HUES64 (cell line): ENCODE results near the gene TECPR2.
A peak's percentile ranks its signal among the peaks of the same experiment; 100 is the strongest.
"Not testable (repeated sequence)": the region's sequence is repeated elsewhere in the genome, so short reads cannot be mapped to it uniquely, and the experiment has no call there.

Experiments used
- H3K27ac ChIP-seq: 2 replicates; pipeline ENCODE4 v1.7.0; 2013; ENCODE audit warnings: low read depth, low read length, inconsistent platforms
- H3K27me3 ChIP-seq: 2 replicates; pipeline ENCODE4 v1.6.1; 2013; ENCODE audit warnings: mild to moderate bottlenecking, low read length; ENCODE audit not compliant: insufficient read depth
- H3K36me3 ChIP-seq: 2 replicates; pipeline ENCODE4 v1.6.1; 2013; ENCODE audit warnings: mild to moderate bottlenecking, low read length; ENCODE audit not compliant: insufficient read depth
- H3K4me1 ChIP-seq: 2 replicates; pipeline ENCODE4 v1.6.1; 2013; ENCODE audit warnings: mild to moderate bottlenecking, low read length, moderate library complexity; ENCODE audit not compliant: insufficient read depth
- H3K4me3 ChIP-seq: 2 replicates; pipeline ENCODE4 v1.5.1; 2013; ENCODE audit warnings: mild to moderate bottlenecking, low read length, moderate library complexity
- H3K9ac ChIP-seq: 2 replicates; pipeline ENCODE4 v1.6.1; 2013; ENCODE audit warnings: mild to moderate bottlenecking, low read depth, low read length
- H3K9me3 ChIP-seq: 2 replicates; pipeline ENCODE4 v1.6.1; 2013; ENCODE audit warnings: low read depth, low read length; ENCODE audit not compliant: insufficient read depth
- WGBS: fragments of 150-250, 120-280 bp; methylation state at CpG from one replicate; pipeline ENCODE4 v1.1.7; 2013; ENCODE audit warnings: missing lambda C conversion rate; 5-methylcytosine and 5-hydroxymethylcytosine counted together

Gene TECPR2

GRCh38 chr14:102513899-102514772 lies 151.4 kb downstream of the TECPR2 start:
- no peak overlapping the region for H3K4me3 ChIP-seq
- WGBS: 88% methylated on average over 21 of the region's 21 CpGs

GRCh38 chr14:102514987-102515733 lies 152.4 kb downstream of the TECPR2 start:
- H3K27me3 ChIP-seq: no peaks in the 10 kb centered on the region; the same call in 1 of the 2 replicates
- WGBS: 83% methylated on average over 12 of the region's 12 CpGs

More at GRCh38 chr14:102513899-102514772, 151.4 kb downstream of the TECPR2 start:
- no peak overlapping the region for H3K9ac ChIP-seq
- no peaks in the 10 kb centered on the region for H3K9me3 ChIP-seq
- H3K36me3 ChIP-seq: no peaks in the 10 kb centered on the region
- no peaks in the 10 kb centered on the region for H3K4me1 ChIP-seq
- H3K27me3 ChIP-seq: no peaks in the 10 kb centered on the region; the same call in 1 of the 2 replicates
- H3K27ac ChIP-seq: no peak overlapping the region

GRCh38 chr14:102516531-102517391 lies 154.0 kb downstream of the TECPR2 start:
- H3K27ac ChIP-seq: no peak overlapping the region
- 1% methylated on average over 95 of the region's 95 CpGs for WGBS
- no peaks in the 10 kb centered on the region; the same call in 1 of the 2 replicates for H3K27me3 ChIP-seq
- H3K4me1 ChIP-seq: no peaks in the 10 kb centered on the region
- H3K36me3 ChIP-seq: no peaks in the 10 kb centered on the region
- peak overlapping the region; percentile 72 for H3K4me3 ChIP-seq
- H3K9me3 ChIP-seq: no peaks in the 10 kb centered on the region
- peak overlapping the region; percentile 62 for H3K9ac ChIP-seq

More at GRCh38 chr14:102514987-102515733, 152.4 kb downstream of the TECPR2 start:
- Histone ChIP-seq H3K4me3 (no peak overlapping the region), H3K9me3 (no peaks in the 10 kb centered on the region), H3K9ac (no peak overlapping the region), H3K4me1 (no peaks in the 10 kb centered on the region), H3K36me3 (no peaks in the 10 kb centered on the region), H3K27ac (no peak overlapping the region)

- H3K4me3 ChIP-seq: peak overlapping the region; percentile 72
- H3K36me3 ChIP-seq: no peaks in the 10 kb centered on the region
- no peaks in the 10 kb centered on the region for H3K4me1 ChIP-seq
- no peak overlapping the region for H3K27ac ChIP-seq
- H3K9ac ChIP-seq: peak overlapping the region; percentile 62
- H3K9me3 ChIP-seq: no peaks in the 10 kb centered on the region
- H3K27me3 ChIP-seq: no peaks in the 10 kb centered on the region; the same call in 1 of the 2 replicates
- 22% methylated on average over 37 of the region's 37 CpGs for WGBS
Observed at GRCh38 chr14:102517392-102518062, 154.8 kb downstream of the TECPR2 start.

- H3K4me1 ChIP-seq: no peaks in the 10 kb centered on the region
- H3K27ac ChIP-seq: no peak overlapping the region
- WGBS: 90% methylated on average over 8 of the region's 8 CpGs
- no peak overlapping the region for H3K9ac ChIP-seq
- H3K4me3 ChIP-seq: no peak overlapping the region
- no peaks in the 10 kb centered on the region for H3K36me3 ChIP-seq
- H3K27me3 ChIP-seq: no peaks in the 10 kb centered on the region; the same call in 1 of the 2 replicates
- no peaks in the 10 kb centered on the region for H3K9me3 ChIP-seq
Observed at GRCh38 chr14:102518063-102518648, 155.4 kb downstream of the TECPR2 start.

GRCh38 chr14:102519709-102520108 lies 157.0 kb downstream of the TECPR2 start:
- H3K9me3 ChIP-seq, H3K4me1 ChIP-seq, H3K27me3 ChIP-seq, H3K27ac ChIP-seq, H3K4me3 ChIP-seq, H3K9ac ChIP-seq, H3K36me3 ChIP-seq: not testable (repeated sequence)
- 94% methylated on average over 5 of the region's 5 CpGs for WGBS

- 74% methylated on average over 3 of the region's 3 CpGs for WGBS
- H3K36me3 ChIP-seq: no peaks in the 10 kb centered on the region
- no peaks in the 10 kb centered on the region for H3K27me3 ChIP-seq
- no peaks in the 10 kb centered on the region for H3K9me3 ChIP-seq
- 0 out of 2 replicates have a peak, but pooled peaks cover 5% of the 10 kb centered on the region for H3K4me1 ChIP-seq
- no peak overlapping the region for H3K27ac ChIP-seq
- no peak overlapping the region for H3K9ac ChIP-seq
- no peak overlapping the region for H3K4me3 ChIP-seq
Observed at GRCh38 chr14:102523200-102523568, 160.4 kb downstream of the TECPR2 start.

GRCh38 chr14:102523569-102524450 lies 161.1 kb downstream of the TECPR2 start:
- H3K27ac ChIP-seq: no peak overlapping the region
- no peak overlapping the region for H3K4me3 ChIP-seq

GRCh38 chr14:102524451-102525218 lies 161.9 kb downstream of the TECPR2 start:
- Histone ChIP-seq H3K9me3 (no peaks in the 10 kb centered on the region), H3K27ac (0 out of 2 replicates have a peak overlapping the region, but pooled peaks have one; percentile 38), H3K27me3 (no peaks in the 10 kb centered on the region), H3K4me3 (peak overlapping the region; percentile 68), H3K36me3 (no peaks in the 10 kb centered on the region), H3K4me1 (0 out of 2 replicates have a peak, but pooled peaks cover 5% of the 10 kb centered on the region), H3K9ac (peak overlapping the region; percentile 58)
- 3% methylated on average over 32 of the region's 32 CpGs for WGBS

More at GRCh38 chr14:102523569-102524450, 161.1 kb downstream of the TECPR2 start:
- no peaks in the 10 kb centered on the region for H3K36me3 ChIP-seq
- WGBS: 86% methylated on average over 31 of the region's 34 CpGs
- no peaks in the 10 kb centered on the region for H3K9me3 ChIP-seq
- H3K9ac ChIP-seq: no peak overlapping the region
- no peaks in the 10 kb centered on the region for H3K27me3 ChIP-seq
- 0 out of 2 replicates have a peak, but pooled peaks cover 5% of the 10 kb centered on the region for H3K4me1 ChIP-seq
